HG03095 (cell line): ENCODE results near the gene ZMIZ1.
A peak's percentile ranks its signal among the peaks of the same experiment; 100 is the strongest.

Experiments used
- ATAC-seq: cut with Tn5 transposase; IDR thresholded peaks from one replicate; pipeline ENCODE4 v1.9.1; 2021; ENCODE audit warnings: moderate library complexity; ENCODE audit not compliant: unreplicated experiment

The ZMIZ1 gene

GRCh38 chr10:79096514-79096913, 27.7 kb downstream of the ZMIZ1 start:
- no peak for ATAC-seq

- no peak for ATAC-seq
Measured at GRCh38 chr10:79097021-79097872, 28.5 kb downstream of the ZMIZ1 start.

GRCh38 chr10:79098061-79098460, 29.3 kb downstream of the ZMIZ1 start:
- no peak for ATAC-seq

GRCh38 chr10:79098596-79099015, 29.8 kb downstream of the ZMIZ1 start:
- peak; percentile 65 for ATAC-seq

GRCh38 chr10:79099898-79100448, 31.2 kb downstream of the ZMIZ1 start:
- no peak for ATAC-seq

GRCh38 chr10:79100771-79101170, 32.0 kb downstream of the ZMIZ1 start:
- no peak for ATAC-seq

- no peak for ATAC-seq
Measured at GRCh38 chr10:79101560-79102497, 33.1 kb downstream of the ZMIZ1 start.

- no peak for ATAC-seq
Measured at GRCh38 chr10:79102498-79102874, 33.7 kb downstream of the ZMIZ1 start.

- ATAC-seq, result no peak
Measured at GRCh38 chr10:79103129-79103528, 34.4 kb downstream of the ZMIZ1 start.

- ATAC-seq, result no peak
Measured at GRCh38 chr10:79103585-79103984, 34.8 kb downstream of the ZMIZ1 start.

GRCh38 chr10:79105150-79105739, 36.5 kb downstream of the ZMIZ1 start:
- no peak for ATAC-seq

- ATAC-seq, result no peak
Measured at GRCh38 chr10:79105818-79106217, 37.1 kb downstream of the ZMIZ1 start.

- ATAC-seq, result no peak
Measured at GRCh38 chr10:79106256-79107050, 37.7 kb downstream of the ZMIZ1 start.

GRCh38 chr10:79107736-79108264, 39.0 kb downstream of the ZMIZ1 start:
- no peak for ATAC-seq

GRCh38 chr10:79108728-79109127, 40.0 kb downstream of the ZMIZ1 start:
- ATAC-seq, result no peak

- ATAC-seq, result no peak
Measured at GRCh38 chr10:79111427-79111826, 42.7 kb downstream of the ZMIZ1 start.

GRCh38 chr10:79111846-79112614, 43.3 kb downstream of the ZMIZ1 start:
- no peak for ATAC-seq

- no peak for ATAC-seq
Measured at GRCh38 chr10:79112881-79113431, 44.2 kb downstream of the ZMIZ1 start.

- ATAC-seq, result no peak
Measured at GRCh38 chr10:79113827-79114226, 45.1 kb downstream of the ZMIZ1 start.
